Endothelial cell (in vitro differentiated cells): Measurements from ENCODE around the gene FMOD. TPM values are rescaled to one million over a fixed set of nuclear protein-coding genes. Genes with fewer than 3 reads are reported as not detected.
A peak's percentile ranks its signal among the peaks of the same experiment; 100 is the strongest.
"Not testable (repeated sequence)": the region's sequence is repeated elsewhere in the genome, so short reads cannot be mapped to it uniquely, and the experiment has no call there.

ENCODE experiments used
- DNase-seq: peaks from one replicate; pipeline ENCODE4 v3.0.0; 2021; ENCODE audit warnings: low spot score
- H3K27ac Mint-ChIP-seq: one replicate; pipeline ENCODE4 v1.8.0; 2021; ENCODE audit warnings: mixed read lengths, inconsistent platforms; ENCODE audit not compliant: unreplicated experiment
- H3K27me3 Mint-ChIP-seq: one replicate; pipeline ENCODE4 v1.8.0; 2021; ENCODE audit warnings: mild to moderate bottlenecking, moderate library complexity, mixed read lengths, inconsistent platforms; ENCODE audit not compliant: unreplicated experiment
- H3K36me3 Mint-ChIP-seq: one replicate; pipeline ENCODE4 v1.8.0; 2021; ENCODE audit warnings: mild to moderate bottlenecking, low read depth, mixed read lengths, inconsistent platforms; ENCODE audit not compliant: unreplicated experiment
- H3K4me1 Mint-ChIP-seq: one replicate; pipeline ENCODE4 v1.8.0; 2021; ENCODE audit warnings: mild to moderate bottlenecking, mixed read lengths, inconsistent platforms; ENCODE audit not compliant: unreplicated experiment
- H3K4me3 Mint-ChIP-seq: one replicate; pipeline ENCODE4 v1.8.0; 2021; ENCODE audit warnings: mild to moderate bottlenecking, mixed read lengths, inconsistent platforms; ENCODE audit not compliant: unreplicated experiment
- H3K9me3 Mint-ChIP-seq: one replicate; pipeline ENCODE4 v1.8.0; 2021; ENCODE audit warnings: mixed read lengths, inconsistent platforms; ENCODE audit not compliant: unreplicated experiment
- CTCF ChIP-seq: fragments of 200-600 bp; sonication (generic); IDR thresholded peaks from one replicate; pipeline ENCODE4 v1.5.0; 2021; ENCODE audit warnings: antibody characterized with exemption; ENCODE audit not compliant: unreplicated experiment
- total RNA-seq: library from RNA; stranded (reverse); fragmentation: NEBNext Ultra II Directional; extraction: Animal tissue kit (Norgen Biotek cat#: 25700); gene quantifications from one replicate; pipeline ENCODE4 v1.2.1, GENCODE V29; 2021; ENCODE audit not compliant: unreplicated experiment

FMOD gene
- total RNA-seq, 1 donor from 2014 or later: not detected

DNA sequence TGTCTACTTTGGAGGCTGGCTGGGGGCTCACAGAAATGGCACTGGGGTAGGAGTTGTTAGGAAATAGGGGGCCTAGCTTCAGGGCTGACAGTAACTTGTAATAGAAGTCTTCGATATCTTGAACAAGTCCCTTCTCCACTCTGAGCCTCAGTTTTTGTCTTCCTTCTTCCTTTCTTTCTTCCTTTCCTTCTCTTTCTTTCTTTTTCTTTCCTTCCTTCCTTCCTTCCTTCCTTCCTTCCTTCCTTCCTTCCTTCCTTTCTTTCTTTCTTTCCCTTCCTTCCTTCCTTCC is 32.7 kb downstream of the FMOD start:
- H3K27me3 Mint-ChIP-seq: peaks cover 4% of the 10 kb centered on the region

DNA sequence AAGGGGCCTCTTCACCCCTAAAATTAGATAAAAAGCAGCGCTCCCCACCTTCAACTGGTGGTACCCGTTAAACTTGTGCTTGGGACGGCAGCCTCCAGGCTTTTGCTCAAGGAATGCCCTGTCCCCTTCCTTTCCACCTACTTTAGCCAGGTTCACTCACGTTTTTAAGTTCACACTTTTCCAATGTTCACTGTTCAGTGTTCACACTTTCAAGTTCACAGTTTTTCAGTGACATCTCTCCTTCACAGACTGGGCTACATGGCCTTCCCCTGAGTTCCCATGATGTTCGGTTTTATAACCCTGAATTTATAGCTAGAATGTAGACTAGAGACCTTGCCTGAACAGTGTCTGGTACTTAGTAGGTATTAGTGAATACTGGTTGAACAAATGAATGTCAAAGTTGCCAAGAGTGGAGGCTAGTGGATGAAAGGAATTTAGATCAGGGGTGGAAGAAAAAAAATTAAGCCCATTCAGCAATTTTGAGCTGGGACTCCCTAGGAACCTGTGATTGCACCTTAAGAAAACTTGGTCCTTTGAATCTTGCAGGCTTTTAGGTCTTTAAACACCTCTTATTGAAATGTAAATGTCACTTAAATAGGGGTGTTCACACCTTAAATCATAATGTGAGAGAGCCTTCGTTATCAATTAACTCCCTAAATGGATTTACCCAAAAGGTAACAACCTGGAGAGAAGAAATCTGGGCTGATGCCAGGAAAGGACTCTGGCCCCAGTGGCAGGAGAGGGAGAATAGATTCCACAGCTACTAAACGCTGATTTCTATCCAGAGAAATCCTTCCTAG is 33.3 kb downstream of the FMOD start:
- peaks cover 37% of the 10 kb centered on the region for H3K4me1 Mint-ChIP-seq
- TF ChIP-seq CTCF: no peak
- H3K9me3 Mint-ChIP-seq: no peaks in the 10 kb centered on the region
- no peak overlapping the region for H3K4me3 Mint-ChIP-seq
- DNase-seq: no peak
- H3K27ac Mint-ChIP-seq: no peak overlapping the region
- peaks cover 4% of the 10 kb centered on the region for H3K27me3 Mint-ChIP-seq
- H3K36me3 Mint-ChIP-seq: peaks cover 11% of the 10 kb centered on the region

More for the DNA sequence above, 32.7 kb downstream of the FMOD start:
- Mint-ChIP-seq H3K4me3 (no peak overlapping the region), H3K4me1 (peaks cover 42% of the 10 kb centered on the region), H3K36me3 (peaks cover 11% of the 10 kb centered on the region), H3K27ac (no peak overlapping the region), H3K9me3 (no peaks in the 10 kb centered on the region)
- TF ChIP-seq CTCF: no peak
- no peak for DNase-seq

GRCh38 chr1:203316626-203317093 is 34.3 kb downstream of the FMOD start:
- Mint-ChIP-seq H3K36me3 (peaks cover 11% of the 10 kb centered on the region), H3K4me3 (no peak overlapping the region), H3K27me3 (peaks cover 4% of the 10 kb centered on the region), H3K27ac (no peak overlapping the region), H3K4me1 (peaks cover 27% of the 10 kb centered on the region), H3K9me3 (no peaks in the 10 kb centered on the region)
- DNase-seq: no peak
- no peak for TF ChIP-seq CTCF

GRCh38 chr1:203314025-203314759 is 36.7 kb downstream of the FMOD start:
- H3K27me3 Mint-ChIP-seq: not testable (repeated sequence)
- H3K36me3 Mint-ChIP-seq: peaks cover 24% of the 10 kb centered on the region

DNA sequence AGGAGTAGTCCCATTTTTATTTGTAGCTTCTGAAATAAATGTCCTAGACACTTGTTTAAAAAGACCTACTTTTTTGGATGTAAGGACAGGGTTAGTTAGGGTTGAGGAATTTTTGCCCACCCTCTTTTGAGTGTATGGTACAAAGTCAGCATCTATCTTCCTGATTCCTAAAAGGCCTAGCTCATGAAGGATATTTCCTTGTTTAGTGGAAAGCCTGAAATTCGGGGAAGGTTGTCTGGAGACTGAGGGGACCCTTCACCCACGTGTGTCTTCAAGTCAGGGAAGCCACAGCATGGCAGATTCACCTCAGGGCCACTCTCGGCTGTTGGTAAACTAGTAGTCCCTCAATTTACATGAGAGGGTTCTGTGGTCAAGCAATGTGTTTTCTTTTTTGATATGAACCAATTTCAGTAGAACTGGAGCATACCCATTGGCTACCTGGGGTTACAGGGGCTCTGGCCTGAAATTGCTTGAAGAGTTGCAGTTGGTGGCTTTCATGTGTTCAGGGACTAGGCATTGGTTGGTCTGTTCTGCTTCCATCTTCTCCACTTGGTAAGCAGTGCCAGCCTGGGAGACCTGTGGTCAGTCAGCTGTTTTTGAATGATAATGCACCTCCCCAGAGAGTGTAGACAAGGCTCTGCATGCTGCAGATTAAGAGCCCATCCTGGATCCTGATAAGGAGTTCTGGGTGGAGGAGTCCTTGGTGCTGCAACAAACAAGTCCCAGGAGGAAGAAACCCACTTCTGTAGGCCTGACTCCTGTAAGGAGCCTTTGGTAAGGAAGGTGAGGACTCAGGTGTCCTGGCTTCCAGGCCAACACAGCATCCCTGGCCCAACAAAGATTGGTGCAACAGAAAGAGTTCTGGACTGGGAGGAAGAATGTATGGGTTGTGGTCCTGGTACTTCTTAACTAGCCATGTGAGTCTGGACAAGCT is 39.3 kb downstream of the FMOD start:
- peaks cover 48% of the 10 kb centered on the region for H3K36me3 Mint-ChIP-seq
- no peak overlapping the region for H3K27ac Mint-ChIP-seq
- H3K4me1 Mint-ChIP-seq: peaks cover 30% of the 10 kb centered on the region
- no peak for DNase-seq
- no peak for TF ChIP-seq CTCF
- no peaks in the 10 kb centered on the region for H3K9me3 Mint-ChIP-seq
- H3K4me3 Mint-ChIP-seq: no peak overlapping the region
- peaks cover 4% of the 10 kb centered on the region for H3K27me3 Mint-ChIP-seq

More at GRCh38 chr1:203314025-203314759, 36.7 kb downstream of the FMOD start:
- H3K4me3 Mint-ChIP-seq, H3K4me1 Mint-ChIP-seq, H3K9me3 Mint-ChIP-seq, DNase-seq: not testable (repeated sequence)
- H3K27ac Mint-ChIP-seq: peak overlapping the region; percentile 61
